GM21367 (cell line): ENCODE measurements around the gene TFF2.

Experiments used
- ATAC-seq: cut with Tn5 transposase; IDR thresholded peaks from one replicate; pipeline ENCODE4 v1.9.1; 2021; ENCODE audit not compliant: unreplicated experiment

The TFF2 gene

DNA sequence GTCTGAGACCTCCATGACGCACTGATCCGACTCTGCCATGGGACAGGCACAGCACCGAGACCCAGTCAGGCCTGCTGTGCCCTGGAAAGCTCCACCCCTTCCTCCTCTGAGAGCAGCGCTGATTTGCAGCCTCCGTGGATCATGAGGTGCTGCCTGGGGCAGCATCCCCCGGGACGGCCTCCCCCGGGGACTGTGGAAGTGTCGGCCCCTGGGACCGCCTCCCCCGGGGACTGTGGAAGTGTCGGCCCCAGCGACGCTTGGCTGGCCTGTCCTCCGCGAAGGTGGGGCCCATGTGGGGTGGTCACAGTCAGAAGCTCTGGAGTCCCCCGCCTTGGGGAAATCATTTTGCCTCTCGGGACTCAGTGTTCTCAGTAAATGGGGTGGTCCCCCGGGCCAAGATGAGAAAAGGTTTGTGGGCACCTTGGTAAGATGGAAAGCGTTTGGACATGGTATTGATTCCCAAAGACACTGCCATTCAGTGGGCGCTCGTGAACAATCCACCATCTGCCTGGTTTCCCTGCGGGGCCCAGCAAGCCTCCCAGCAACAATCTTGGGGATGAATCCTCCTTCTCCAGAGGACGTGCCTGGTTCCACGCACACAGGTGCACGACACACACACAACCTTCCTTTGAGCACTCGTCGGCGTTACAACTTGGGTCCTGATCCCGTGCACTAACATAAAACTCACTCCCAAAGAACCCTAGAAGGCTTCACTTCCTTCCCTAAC lies 3.0 kb downstream of the TFF2 start:
- no peak for ATAC-seq

DNA sequence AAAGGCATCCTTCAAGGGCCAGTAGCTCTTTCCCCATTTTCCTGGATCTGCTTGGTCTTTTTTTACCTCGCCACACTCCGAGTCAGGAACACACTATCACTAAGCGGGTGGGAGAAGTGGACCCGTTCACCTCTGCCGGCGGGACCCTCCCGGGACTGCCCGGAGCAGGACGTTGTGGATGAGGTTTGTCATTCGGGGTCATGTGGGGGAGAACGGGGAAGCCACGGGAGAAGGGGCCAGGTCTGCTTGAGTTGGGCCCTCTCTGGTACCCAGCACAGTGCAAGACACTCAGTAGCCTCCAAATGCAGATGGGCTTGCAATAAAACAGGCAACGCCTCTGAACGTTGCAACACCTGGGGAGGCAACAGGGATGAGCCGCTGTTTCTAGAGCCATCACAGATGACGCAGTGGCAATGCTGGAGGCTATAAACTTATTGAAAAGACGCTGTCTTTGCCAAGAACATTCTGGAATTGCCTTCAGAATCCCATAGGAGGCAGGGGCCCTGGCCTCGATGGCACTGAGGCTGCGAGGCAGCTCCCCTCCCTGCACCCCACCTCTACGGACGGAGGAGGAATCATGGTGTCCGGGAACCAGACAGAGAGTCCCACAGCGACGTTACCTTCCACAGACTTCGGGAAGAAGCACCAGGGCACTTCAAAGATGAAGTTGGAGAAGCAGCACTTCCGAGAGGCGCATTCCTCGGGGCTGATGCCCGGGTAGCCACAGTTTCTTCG lies 3.8 kb downstream of the TFF2 start:
- no peak for ATAC-seq

DNA sequence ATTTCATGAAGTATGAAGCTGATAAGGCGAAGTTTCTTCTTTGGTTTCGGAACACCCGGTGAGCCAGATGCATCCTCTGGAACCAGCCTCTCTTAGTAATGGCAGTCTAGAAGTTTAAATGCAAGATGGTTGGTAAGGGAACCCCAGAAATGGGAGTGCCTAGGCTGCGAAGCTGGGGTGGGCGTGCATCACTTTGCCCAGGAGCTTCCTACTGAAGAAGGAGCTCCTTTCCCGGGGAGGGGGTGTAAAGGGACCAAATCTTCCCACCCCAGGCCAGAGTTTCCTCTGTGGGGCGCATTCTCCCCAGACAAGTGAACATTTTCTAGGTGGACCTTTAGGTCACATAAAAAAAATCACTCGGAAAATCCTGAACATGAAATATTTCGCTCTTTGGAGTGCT lies 4.4 kb downstream of the TFF2 start:
- ATAC-seq, result no peak

DNA sequence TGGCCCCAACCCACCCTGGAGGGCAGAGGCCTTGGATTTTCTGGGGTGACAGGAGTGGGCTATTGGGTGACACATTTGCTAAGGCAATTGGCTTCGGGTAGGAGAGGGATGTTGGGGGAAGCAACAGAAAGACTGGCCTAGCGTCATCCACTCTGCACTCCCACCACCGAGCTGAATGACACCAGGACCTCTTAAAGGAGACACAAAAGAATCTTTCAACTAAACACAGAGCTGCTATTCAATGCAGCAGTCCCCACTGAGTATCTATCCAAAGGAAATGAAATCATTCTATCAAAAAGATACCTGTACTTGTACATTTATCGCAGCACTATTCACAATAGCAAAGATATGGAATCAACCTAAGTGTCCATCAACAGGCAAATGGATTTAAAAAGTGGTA lies 6.2 kb downstream of the TFF2 start:
- ATAC-seq, result no peak

DNA sequence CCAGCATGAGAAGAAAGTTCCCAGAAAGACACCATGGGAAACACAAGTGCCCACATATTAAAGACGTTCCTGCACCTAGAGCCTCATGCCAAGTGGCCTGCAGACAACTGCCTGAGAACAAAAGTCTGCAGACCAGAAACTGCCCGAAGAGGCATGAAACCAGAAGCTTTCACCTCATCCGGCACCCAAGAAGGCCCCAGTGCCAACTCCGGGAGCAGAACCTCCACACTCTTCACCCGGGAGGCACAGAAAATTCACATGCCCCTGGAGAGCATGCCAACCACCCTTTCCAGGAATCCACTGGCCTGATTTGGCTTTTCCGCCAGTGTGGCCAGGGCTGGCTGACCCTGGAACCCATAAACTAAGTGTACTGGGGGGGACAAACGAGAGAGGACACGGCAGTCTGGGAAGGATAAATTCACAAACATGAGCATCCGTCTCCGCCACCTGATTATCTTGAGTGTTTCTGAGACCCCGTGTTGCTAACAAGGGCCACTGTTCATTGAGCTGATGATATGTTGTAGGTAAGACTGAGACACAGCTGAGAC lies 6.8 kb downstream of the TFF2 start:
- no peak for ATAC-seq

DNA sequence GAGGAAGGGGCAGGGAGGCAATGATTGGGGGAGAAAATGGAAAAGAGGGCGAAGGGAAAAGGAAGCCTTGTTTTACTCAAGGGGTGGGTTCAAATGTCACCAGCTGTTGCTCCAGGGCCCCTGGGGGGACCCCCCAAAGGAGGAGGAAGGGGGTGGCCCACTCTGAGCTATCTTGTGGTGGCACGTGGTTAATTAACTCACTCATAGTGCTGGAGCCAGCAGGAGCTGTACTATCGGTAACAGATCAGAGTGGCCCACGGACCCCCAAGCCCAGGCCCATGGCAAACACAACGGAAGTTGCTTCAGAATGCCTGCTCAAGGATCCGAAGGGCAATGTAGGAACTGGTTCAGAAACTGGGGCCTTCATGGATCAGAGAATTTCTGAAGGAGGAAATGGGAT lies 7.2 kb downstream of the TFF2 start:
- ATAC-seq, result no peak

DNA sequence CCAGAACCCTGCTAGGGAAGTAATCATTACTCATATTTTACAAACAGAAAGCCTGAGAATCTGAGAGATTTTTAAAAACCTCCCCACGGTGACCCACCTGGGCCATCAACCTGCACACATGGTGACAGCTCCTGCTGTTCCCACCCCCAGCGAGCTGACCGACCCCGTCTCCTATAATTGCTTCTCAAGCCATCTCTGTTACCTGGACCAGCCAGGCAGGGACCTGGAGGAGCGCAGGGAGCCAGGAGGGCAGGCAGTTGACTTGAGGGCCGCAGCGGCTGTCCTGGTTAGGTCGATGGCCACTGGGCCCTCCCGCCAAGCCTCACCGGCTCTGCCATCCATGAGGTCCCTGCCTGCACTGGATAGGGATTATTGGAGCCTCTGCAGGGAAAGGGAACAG lies 7.7 kb downstream of the TFF2 start:
- ATAC-seq, result no peak

DNA sequence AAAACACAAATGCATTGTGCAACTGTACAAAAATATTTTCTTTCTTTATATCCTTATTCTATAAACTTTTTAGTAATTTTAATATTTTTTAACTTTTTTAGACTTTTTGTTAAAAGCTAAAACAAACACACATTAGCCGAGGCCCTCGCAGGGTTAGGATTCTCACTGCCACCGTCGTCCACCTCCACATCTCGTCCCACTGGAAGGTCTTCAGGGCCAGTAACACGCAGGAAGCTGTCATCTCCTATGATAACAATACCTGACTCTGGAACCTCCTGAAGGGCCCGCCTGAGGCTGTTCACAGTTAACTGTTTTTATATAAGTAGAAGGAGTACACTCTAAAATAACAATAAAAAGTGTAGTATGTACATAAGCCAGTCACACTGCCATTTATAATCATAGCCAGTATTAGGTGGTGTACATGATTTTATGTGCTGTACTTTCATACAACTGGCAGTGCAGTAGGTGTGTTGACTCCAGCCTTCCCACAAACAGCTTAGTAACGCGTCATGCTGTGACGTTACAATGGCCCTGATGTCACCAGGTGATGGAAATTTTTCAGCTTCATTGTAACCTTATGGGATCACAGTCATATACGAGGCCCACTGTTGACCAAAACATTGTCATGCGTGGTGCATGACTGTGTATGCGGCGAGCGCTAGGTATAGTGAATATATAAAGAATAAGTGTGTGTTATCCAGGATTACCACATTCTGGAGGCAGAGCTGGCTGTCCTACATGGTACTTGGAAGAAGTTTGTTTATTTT lies 8.8 kb downstream of the TFF2 start:
- ATAC-seq, result no peak

DNA sequence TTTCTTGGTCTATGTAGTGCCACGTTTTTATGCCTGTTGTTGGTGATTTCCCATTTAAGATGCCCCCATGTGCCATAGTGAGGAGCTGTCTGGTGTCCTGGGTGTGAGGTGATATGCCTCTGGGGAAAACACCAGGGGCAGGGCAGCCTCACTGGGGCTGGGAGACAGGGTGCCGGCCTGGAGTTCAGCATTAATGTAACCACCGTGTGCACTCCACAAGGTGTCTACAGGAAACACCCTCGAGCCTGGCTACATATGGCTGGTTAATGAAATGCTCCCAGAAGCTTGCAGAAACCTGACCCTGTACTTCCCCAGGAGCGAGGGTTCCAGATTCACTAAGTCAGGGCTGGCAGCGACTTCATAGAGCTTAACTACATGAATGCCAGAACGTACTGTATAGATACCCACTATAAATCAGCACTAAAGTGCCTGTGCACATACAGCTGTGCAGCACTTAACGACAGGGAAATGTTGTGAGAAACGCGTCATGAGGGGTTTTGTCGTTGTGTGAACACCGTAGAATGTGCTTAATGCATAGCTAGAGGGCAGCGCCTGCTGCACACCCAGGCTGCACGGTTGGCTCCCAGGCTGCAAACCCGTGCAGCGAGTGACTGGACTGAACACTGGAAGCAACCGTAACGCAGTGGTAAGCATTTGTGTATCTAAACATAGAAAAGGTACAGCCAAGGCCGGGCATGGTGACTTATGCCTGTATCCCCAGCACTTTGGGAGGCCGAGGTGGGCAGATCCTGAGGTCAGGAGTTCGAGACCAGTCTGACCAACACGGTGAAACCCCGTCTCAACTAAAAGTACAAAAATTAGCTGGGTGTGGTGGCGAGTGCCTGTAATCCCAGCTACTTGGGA lies 10.4 kb downstream of the TFF2 start:
- no peak for ATAC-seq

DNA sequence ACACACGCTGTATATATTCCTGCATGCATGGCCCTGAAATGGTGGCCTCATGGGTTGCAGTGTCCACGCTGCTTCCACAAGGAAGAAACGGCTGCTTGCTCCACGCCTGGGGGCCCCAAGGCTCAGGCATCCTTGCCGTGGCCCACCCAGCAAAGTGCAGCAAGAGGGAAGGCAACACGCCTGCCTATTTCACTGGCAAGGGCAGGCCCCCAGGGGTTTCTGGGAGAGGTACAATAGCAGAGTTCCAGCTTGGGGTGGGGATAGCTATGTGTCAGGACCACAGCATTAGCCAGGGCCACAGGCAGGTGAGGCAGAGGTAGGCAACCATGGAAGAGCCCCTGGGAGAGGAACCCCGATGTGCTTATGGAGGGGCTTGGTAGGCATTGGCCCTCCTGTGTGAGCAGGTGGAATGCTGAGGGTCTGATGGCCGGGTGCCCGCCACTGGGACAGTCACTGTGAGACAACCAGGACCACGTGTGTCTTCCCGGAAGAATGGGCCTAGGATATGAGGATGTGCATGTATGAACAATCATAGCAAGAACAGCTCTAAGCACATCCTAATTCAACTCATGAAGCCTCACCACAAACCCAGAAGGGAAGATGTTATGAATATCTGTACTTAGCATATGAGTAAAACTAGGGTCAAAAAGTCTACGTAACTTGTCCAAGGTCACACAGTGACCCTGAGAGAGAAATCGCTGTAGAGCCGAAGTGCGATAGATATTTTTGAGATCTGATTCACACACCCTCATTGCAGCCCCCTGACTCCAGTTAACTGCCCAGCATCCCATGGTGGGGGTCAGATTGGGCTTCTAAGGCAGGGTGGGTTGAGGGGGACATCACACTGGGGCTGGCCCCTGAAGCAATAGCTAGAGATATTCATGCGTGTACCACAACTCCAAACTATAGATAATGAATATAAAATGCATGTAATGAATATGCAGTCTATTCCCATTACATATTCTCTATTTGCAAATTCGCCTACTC lies 11.8 kb downstream of the TFF2 start:
- no peak for ATAC-seq

DNA sequence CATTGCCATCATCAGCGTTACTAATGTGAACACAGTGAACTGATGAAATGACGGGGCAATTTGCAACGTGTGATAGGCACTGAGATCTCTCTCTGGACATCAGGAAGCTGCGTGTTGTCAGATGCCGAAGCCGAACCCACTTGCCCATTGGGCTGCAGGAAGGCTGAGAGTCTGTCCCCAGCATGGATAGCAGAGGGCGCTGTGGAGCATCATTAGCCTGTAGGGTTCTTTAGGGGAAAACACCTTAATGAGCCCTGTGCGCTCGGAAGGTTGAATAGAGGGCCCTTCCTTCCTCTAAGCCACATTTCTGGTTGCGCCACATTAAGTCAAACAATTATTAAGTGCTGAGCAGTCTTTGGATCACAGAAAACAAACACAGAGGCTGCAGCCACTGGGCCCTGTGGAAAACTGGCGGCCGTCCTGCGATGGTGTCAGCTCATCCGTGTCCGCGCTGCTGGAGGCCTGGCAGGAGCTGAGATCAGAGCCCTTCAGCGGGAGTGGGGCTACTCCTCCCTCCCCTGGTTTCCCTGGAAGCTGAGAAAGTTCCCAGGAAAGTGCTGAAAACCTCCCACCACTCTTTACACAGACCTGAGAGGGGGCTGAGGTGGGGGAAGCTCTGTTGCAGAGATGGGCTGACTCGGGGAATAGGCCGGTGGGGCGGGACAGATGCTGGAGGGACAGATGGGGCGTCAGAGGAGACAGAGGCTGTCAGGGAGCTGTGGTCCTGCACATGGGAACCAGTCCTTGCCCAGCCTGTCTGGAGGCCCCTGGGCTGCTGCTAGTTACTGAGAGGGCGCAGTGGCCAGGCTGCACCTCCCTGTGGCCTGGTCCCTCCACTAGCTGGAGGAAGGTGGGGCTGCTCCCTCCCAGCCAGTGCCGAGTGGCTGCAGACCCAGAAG lies 12.7 kb downstream of the TFF2 start:
- ATAC-seq, result no peak

DNA sequence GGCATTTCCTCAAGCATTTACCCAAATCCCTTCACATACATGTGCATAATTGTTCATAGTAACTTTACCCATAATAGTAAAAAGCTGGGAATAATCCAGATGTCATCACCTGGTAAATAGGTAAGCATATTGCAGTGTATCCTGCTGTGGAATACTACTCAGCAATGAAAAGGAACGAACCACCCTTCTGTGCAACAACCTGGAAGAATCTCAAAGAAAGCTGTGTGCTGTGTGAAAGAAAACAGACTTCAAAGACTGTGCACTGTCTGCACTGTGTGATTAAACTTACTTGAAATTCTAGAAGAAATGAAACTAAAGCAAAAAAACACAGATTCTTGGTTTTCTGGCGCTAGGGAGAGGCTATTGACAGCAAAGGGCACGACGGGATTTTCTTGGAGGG lies 13.5 kb downstream of the TFF2 start:
- no peak for ATAC-seq

DNA sequence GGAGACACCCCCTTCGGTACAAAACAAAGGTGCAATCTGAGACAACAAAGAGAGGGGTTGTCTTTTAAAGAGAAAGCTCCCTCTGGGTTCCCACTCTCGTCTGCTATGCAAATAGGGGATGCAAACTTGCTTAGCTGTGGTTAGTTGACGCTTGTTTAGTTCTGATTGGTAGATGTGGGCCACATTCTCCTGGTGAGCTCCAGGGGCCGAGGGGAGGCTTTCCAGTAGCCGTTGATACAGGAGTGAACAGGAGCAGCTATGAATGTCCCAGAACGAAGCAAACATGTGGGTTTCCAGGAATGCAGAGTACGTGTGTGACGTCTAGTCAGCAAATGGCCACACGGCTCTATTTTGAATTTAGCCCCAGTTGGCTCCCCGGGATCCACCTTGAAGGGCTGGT lies 14.7 kb downstream of the TFF2 start:
- ATAC-seq, result no peak

DNA sequence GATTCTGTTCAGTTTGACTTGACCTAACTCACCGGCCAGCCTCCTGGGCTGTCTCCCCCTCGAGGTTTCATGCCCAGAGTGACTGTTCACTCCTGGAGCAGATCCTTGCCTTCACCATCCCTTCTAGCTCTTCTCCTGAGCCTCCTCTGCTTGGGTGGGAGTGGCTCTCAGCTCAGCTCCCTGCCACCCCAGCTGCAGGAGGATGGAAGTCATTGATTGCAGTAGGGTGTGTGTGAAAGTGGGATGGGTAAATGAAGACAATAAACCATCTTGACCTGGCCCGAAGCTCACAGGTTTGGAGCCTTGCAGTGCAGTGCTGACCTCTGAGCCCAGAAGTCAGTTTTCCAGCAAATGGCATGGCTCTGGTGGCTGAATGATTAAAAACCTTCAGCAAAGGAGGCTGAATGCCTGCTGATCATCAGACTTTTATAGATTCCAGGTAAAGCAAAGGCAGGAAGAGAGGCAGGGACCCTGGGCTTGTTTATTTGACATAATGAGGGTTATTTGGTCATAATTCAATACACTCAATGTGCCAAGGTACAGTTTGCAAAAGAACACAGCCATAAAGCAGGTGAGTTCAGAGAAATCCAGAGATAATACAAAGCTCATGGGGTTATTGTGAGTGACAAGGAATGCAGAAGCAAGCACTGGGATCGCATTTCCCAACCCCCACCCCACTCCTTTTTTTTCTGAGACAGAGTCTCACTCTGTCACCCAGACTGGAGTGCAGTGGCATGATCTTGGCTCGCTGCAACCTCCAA lies 18.1 kb downstream of the TFF2 start:
- ATAC-seq, result no peak

DNA sequence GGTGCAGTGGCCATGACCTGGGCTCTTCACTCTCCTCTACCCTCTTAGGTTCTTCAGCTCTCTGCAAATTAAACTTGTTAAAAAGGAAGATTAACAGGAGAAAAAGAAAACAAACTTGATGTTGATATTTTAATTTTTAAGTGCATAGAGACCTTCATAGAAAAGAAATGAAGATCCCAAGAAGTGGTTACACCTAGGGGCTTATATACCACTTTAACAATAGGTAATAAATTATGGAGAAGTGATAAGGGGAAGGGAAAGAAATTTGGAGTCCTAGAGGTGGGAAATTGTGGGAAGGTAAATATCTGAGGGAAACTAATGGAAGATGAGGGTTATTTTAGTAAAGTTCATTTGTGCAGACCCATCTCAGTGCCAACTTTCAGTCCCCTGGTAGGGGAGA lies 19.1 kb downstream of the TFF2 start:
- ATAC-seq, result no peak

DNA sequence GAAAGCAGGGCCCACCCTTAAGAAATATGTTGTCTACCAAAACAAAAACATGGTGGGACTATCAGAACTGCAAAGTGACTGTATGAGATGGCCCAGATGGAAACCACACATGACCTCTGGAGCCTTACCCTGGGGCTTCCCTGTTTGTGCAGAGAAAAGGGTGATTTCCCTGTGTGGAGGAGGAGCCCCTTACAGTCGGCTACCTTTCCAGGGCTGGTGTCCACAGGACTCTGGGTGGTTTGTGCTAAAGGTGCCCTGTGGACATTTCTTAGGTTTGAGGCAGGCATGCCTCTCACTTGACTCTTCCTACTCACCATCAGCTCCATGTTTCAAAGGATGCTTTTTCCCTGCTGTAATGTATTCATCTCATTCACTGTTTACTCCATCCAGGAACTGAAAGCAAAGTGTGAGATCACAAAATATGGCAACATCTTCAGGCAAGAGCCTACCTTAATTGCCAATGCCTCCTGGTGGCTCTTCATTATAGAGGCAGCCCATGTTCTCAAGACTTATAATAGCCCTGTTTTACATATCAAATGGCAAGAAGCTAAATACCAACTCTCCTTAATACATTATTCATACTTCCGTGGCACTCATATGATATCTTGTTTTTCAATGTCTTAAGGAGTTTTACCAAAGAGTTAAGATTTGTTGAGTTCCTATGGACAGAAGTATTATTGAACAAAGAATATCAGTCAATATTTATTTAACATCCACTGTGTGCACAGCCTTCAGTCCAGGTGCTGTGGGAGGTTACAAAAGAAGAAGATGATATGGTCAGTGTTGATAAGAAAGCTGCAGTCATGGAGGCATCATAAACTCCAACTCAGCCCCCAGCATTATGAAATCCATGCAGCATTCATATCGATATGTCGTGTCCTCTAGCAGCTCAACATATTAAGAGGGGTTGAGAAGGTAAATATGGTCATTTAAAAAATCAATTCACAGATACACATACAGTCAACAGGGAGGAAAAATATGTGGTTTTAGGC lies 20.1 kb downstream of the TFF2 start:
- ATAC-seq, result no peak

DNA sequence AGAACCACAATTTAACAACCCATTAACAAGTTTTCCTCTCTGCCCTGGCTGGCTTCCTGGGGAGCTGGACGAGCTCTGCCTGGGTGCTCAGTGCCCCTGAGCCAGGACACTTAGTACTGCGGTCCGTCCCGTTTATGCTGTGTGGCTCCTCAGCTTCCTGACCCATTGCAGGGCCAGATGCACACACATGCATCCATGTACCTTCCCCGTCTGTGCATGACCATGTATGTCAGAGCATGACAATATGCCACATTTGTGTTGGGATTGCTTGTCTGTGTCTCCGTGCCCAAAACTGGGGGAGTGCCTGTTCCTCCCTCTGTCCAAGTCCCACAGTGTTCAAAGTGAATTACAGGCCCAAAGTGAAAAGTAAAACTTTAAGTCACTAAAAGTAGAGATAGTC lies 25.9 kb downstream of the TFF2 start:
- no peak for ATAC-seq
